HCT116 (cell line): Measurements from ENCODE around the gene ATOH8. TPM values are rescaled to one million over a fixed set of nuclear protein-coding genes. Genes with fewer than 3 reads are reported as not detected.

Experiments
- ATAC-seq: fragments of 200-7000 bp; cut with Tn5 transposase; 2 replicates; pipeline ENCODE4 v1.9.1; 2020; ENCODE audit warnings: mild to moderate bottlenecking, moderate library complexity
- BruUV-seq: library from RNA; stranded (reverse); fragments of 400-500 nt; replicated peaks from 2 replicates; lab custom pipeline; 2021; lab: Mats Ljungman, UMichigan
- CTCF ChIA-PET: fragments of 300-600 bp; sonication (Branson Sonifier 250); formaldehyde crosslinking; loops from one replicate; lab custom pipeline; 2021; ENCODE audit warnings: antibody characterized with exemption; lab: Charles Lee
- POLR2A ChIA-PET: fragments of 300-600, 350-600 bp; sonication (Branson Sonifier 250); formaldehyde crosslinking; loops from one replicate; lab custom pipeline; 2021; ENCODE audit warnings: antibody characterized with exemption; lab: Charles Lee
- RAD21 ChIA-PET, 2 experiments: fragments of 300-600 bp; sonication (Branson Sonifier 250); formaldehyde crosslinking; loops; one replicate each; lab custom pipeline; 2023; ENCODE audit warnings: low total read pairs in 2 of 2; ENCODE audit not compliant: uncharacterized antibody in 2 of 2, unreplicated experiment in 2 of 2, low non-redundant PET in 1 of 2; lab: Charles Lee
- DNase-seq: peaks from one replicate; pipeline ENCODE4 v3.0.0-alpha.2; 2010; ENCODE audit warnings: low read depth, low spot score
- H2AFZ ChIP-seq: fragments of 200-600 bp; shearing (Covaris generic), sonication (generic); 2 replicates; pipeline ENCODE4 v1.6.1; 2017; ENCODE audit warnings: low read depth, mixed run types, mixed read lengths, antibody characterized with exemption, low read length; ENCODE audit not compliant: poor library complexity, severe bottlenecking
- H3K27ac ChIP-seq: 2 replicates; pipeline ENCODE4 v1.5.1; 2012; ENCODE audit warnings: low read depth, low read length
- H3K27me3 ChIP-seq: fragments of 200-600 bp; sonication (generic); 2 replicates; pipeline ENCODE4 v1.6.1; 2016; ENCODE audit warnings: mixed run types, low read length, mixed read lengths; ENCODE audit not compliant: insufficient read depth
- H3K36me3 ChIP-seq, 2 experiments: fragments of 200-500 bp in 1 of 2; fragments of 200-600 bp in 1 of 2; sonication (Bioruptor generic) in 1 of 2; sonication (generic) in 1 of 2; 2 replicates each; pipeline versions ENCODE4 v1.5.1 to v1.6.1; 2014 to 2016; ENCODE audit warnings: low read length in 2 of 2, inconsistent platforms in 1 of 2, mixed read lengths in 1 of 2, mixed run types in 1 of 2; ENCODE audit not compliant: insufficient read depth in 2 of 2, control insufficient read depth in 1 of 2
- H3K4me1 ChIP-seq, 2 experiments: fragments of 200-600 bp in 1 of 2; sonication (generic) in 1 of 2; 2 replicates each; pipeline versions ENCODE4 v1.5.1 to v1.6.1; 2012 to 2017; ENCODE audit warnings: low read length in 2 of 2, inconsistent platforms in 1 of 2, mild to moderate bottlenecking in 1 of 2, mixed read lengths in 1 of 2, mixed run types in 1 of 2, moderate library complexity in 1 of 2; ENCODE audit not compliant: insufficient read depth in 2 of 2, control insufficient read depth in 1 of 2
- H3K4me2 ChIP-seq: fragments of 200-600 bp; sonication (generic); 2 replicates; pipeline ENCODE4 v1.6.1; 2017; ENCODE audit warnings: mixed run types, low read length, mixed read lengths
- H3K4me3 ChIP-seq, 2 experiments: fragments of 200-600 bp in 1 of 2; sonication (generic) in 1 of 2; replicated peaks in 1 of 2; 2 replicates each; pipeline ENCODE4 v1.5.1; 2011 to 2016; ENCODE audit warnings: low read length in 2 of 2, control low read depth in 1 of 2, low read depth in 1 of 2, mild to moderate bottlenecking in 1 of 2, mixed read lengths in 1 of 2, mixed run types in 1 of 2
- H3K79me2 ChIP-seq: fragments of 200-600 bp; sonication (generic); 2 replicates; pipeline ENCODE4 v1.6.1; 2017; ENCODE audit warnings: mild to moderate bottlenecking, mixed run types, low read length, moderate library complexity, mixed read lengths; ENCODE audit not compliant: insufficient read depth
- H3K9ac ChIP-seq: fragments of 200-600 bp; sonication (generic); 2 replicates; pipeline ENCODE4 v1.6.1; 2016; ENCODE audit warnings: low read length, mixed read lengths
- H3K9me2 ChIP-seq: fragments of 200-600 bp; sonication (generic), shearing (Covaris generic); 2 replicates; pipeline ENCODE4 v1.6.1; 2017; ENCODE audit warnings: mixed run types, mild to moderate bottlenecking, moderate library complexity; ENCODE audit not compliant: insufficient read depth
- H3K9me3 ChIP-seq, 2 experiments: fragments of 200-500 bp in 1 of 2; fragments of 200-600 bp in 1 of 2; sonication (Bioruptor generic) in 1 of 2; sonication (generic) in 1 of 2; 2 replicates each; pipeline ENCODE4 v1.6.1; 2014 to 2017; ENCODE audit warnings: low read length in 2 of 2, mixed read lengths in 2 of 2, inconsistent platforms in 1 of 2, low read depth in 1 of 2, mild to moderate bottlenecking in 1 of 2, mixed run types in 1 of 2, moderate library complexity in 1 of 2; ENCODE audit not compliant: control insufficient read depth in 1 of 2, insufficient read depth in 1 of 2
- H4K20me1 ChIP-seq: fragments of 200-600 bp; sonication (generic), shearing (Covaris generic); 2 replicates; pipeline ENCODE4 v1.6.1; 2017; ENCODE audit warnings: mixed run types, mild to moderate bottlenecking, moderate library complexity; ENCODE audit not compliant: insufficient read depth
- CBX3 ChIP-seq: IDR thresholded peaks from 2 replicates; pipeline ENCODE4 v1.6.1; 2012; ENCODE audit warnings: low read depth
- CEBPB ChIP-seq: IDR thresholded peaks from 2 replicates; pipeline ENCODE4 v1.6.1; 2012; ENCODE audit warnings: low read depth
- CTCF ChIP-seq, 3 experiments: fragments of 200-600 bp in 1 of 3; sonication (generic) in 1 of 3; IDR thresholded peaks in 2 of 3; conservative IDR thresholded peaks in 1 of 3; 2 replicates each; pipeline ENCODE4 v1.5.1; 2012 to 2017; ENCODE audit warnings: low read depth in 2 of 3, low read length in 2 of 3, antibody characterized with exemption in 1 of 3, borderline replicate concordance in 1 of 3, control low read depth in 1 of 3, mild to moderate bottlenecking in 1 of 3, mixed read lengths in 1 of 3, mixed run types in 1 of 3, moderate library complexity in 1 of 3; ENCODE audit not compliant: insufficient read depth in 1 of 3
- ELF1 ChIP-seq: IDR thresholded peaks from 2 replicates; pipeline ENCODE4 v1.6.1; 2012; ENCODE audit warnings: low read depth, borderline replicate concordance
- EZH2 ChIP-seq: fragments of 200-600 bp; sonication (generic); IDR thresholded peaks from 2 replicates; pipeline ENCODE4 v1.6.1; 2017; ENCODE audit warnings: antibody characterized with exemption, mixed run types
- EZH2phosphoT487 ChIP-seq: fragments of 200-600 bp; IDR thresholded peaks from 2 replicates; pipeline ENCODE4 v1.6.1; 2018; ENCODE audit warnings: antibody characterized with exemption, borderline replicate concordance
- FOSL1 ChIP-seq: IDR thresholded peaks from 2 replicates; pipeline ENCODE4 v1.6.1; 2012; ENCODE audit warnings: low read depth
- JUND ChIP-seq: IDR thresholded peaks from 2 replicates; pipeline ENCODE4 v1.6.1; 2012
- RAD21 ChIP-seq: IDR thresholded peaks from 2 replicates; pipeline ENCODE4 v1.6.1; 2012; ENCODE audit warnings: low read depth, mild to moderate bottlenecking
- SP1 ChIP-seq: IDR thresholded peaks from 2 replicates; pipeline ENCODE4 v1.6.1; 2012; ENCODE audit warnings: low read depth
- SRF ChIP-seq: IDR thresholded peaks from 2 replicates; pipeline ENCODE4 v1.6.1; 2012; ENCODE audit warnings: low read depth
- TCF7L2 ChIP-seq: IDR thresholded peaks from 2 replicates; pipeline ENCODE4 v1.7.0; 2011; ENCODE audit warnings: borderline replicate concordance, inconsistent platforms; ENCODE audit not compliant: insufficient read depth, insufficient read length; ENCODE audit errors: extremely low read depth
- YY1 ChIP-seq: IDR thresholded peaks from 2 replicates; pipeline ENCODE4 v1.6.1; 2011; ENCODE audit warnings: low read length, low read depth, moderate library complexity, mild to moderate bottlenecking; ENCODE audit not compliant: insufficient replicate concordance; ENCODE audit errors: extremely low read depth
- ZBTB33 ChIP-seq: IDR thresholded peaks from 2 replicates; pipeline ENCODE4 v1.6.1; 2011; ENCODE audit warnings: mild to moderate bottlenecking, low read length, moderate library complexity; ENCODE audit not compliant: insufficient replicate concordance; ENCODE audit errors: extremely low read depth
- ZFX ChIP-seq: fragments of 450-650 bp; IDR thresholded peaks from 2 replicates; pipeline ENCODE4 v1.6.1; 2017
- ZNF274 ChIP-seq: fragments of 200-500 bp; sonication (Bioruptor generic); IDR thresholded peaks from 2 replicates; pipeline ENCODE4 v1.6.1; 2014; ENCODE audit warnings: mild to moderate bottlenecking, low read depth, low read length, inconsistent platforms
- intact Hi-C: fragments of 100-400 bp; cut with micrococcal nuclease; formaldehyde crosslinking; loops from 2 replicates; pipeline ENCODE4 v1.10.0; 2022
- total RNA-seq: library from RNA; stranded (reverse); gene quantifications from one replicate; pipeline ENCODE4 v1.2.1, GENCODE V29; 2021; ENCODE audit not compliant: unreplicated experiment
- TF ChIP-seq, protein P1 (sequence below): IDR thresholded peaks from 2 replicates; pipeline ENCODE4 v1.6.1; 2012
- TF ChIP-seq, protein P2 (sequence below): IDR thresholded peaks from 2 replicates; pipeline ENCODE4 v1.6.1; 2012

The ATOH8 gene
- total RNA-seq, 1 experiment from 2014 or later, result 0.74 TPM

GRCh38 chr2:85822766-85823165 is 69.0 kb downstream of the ATOH8 start:
- intact Hi-C loops, result no loop called here
- Histone ChIP-seq H2AFZ (no peak overlapping the region), H3K9me2 (no peaks in the 10 kb centered on the region), H3K4me1 (peaks cover 3 to 4% of the 10 kb centered on the region in 2 experiments; a peak in 1 of 4 replicates), H3K27me3 (peaks cover 3% of the 10 kb centered on the region), H3K4me3 (no peak overlapping the region), H3K79me2 (no peaks in the 10 kb centered on the region), H3K9ac (no peak overlapping the region), H3K9me3 (no peaks in the 10 kb centered on the region), H4K20me1 (no peaks in the 10 kb centered on the region), H3K36me3 (no peaks in the 10 kb centered on the region), H3K4me2 (no peak overlapping the region), H3K27ac (no peak overlapping the region)
- no TSS peak for BruUV-seq
- POLR2A ChIA-PET, result no interaction called here
- no peak for DNase-seq
- CTCF ChIA-PET, result interaction anchor here (1.2 to 1.6 kb wide), 2 partner anchors 9 to 185 kb away, joined by 3 to 4 read pairs; no protein-coding TSS in a partner anchor
- no peak for ATAC-seq
- RAD21 ChIA-PET, result interaction anchor here in 1 of 2 experiments (0.6 kb wide), 1 partner anchor 39 kb away, joined by 3 read pairs; no protein-coding TSS in a partner anchor
- no peak for TF ChIP-seq JUND
- no peak for TF ChIP-seq EZH2phosphoT487
- TF ChIP-seq ELF1, result no peak
- no peak for TF ChIP-seq CEBPB
- no peak for TF ChIP-seq SRF
- TF ChIP-seq RAD21, result no peak
- no peak for TF ChIP-seq FOSL1
- TF ChIP-seq CBX3, result no peak
- TF ChIP-seq EZH2, result no peak
- TF ChIP-seq ZNF274, result no peak
- TF ChIP-seq, protein P1, sequence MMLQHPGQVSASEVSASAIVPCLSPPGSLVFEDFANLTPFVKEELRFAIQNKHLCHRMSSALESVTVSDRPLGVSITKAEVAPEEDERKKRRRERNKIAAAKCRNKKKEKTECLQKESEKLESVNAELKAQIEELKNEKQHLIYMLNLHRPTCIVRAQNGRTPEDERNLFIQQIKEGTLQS, result no peak
- TF ChIP-seq, protein P2, sequence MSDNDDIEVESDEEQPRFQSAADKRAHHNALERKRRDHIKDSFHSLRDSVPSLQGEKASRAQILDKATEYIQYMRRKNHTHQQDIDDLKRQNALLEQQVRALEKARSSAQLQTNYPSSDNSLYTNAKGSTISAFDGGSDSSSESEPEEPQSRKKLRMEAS, result no peak
- no peak for TF ChIP-seq YY1
- no peak for TF ChIP-seq SP1
- TF ChIP-seq CTCF (IDR thresholded peaks at IDR 0.05 in 2 of 3, conservative IDR thresholded peaks at IDR 0.05 in 1 of 3; ENCODE audit: borderline replicate concordance in 1 of 3, insufficient read depth in 1 of 3, low read depth in 2 of 3, low read length in 2 of 3), result no peak
- no peak for TF ChIP-seq ZBTB33
- no peak for TF ChIP-seq TCF7L2
- TF ChIP-seq ZFX, result no peak
